ENCODE measurements around the gene EEPD1.

DNA sequence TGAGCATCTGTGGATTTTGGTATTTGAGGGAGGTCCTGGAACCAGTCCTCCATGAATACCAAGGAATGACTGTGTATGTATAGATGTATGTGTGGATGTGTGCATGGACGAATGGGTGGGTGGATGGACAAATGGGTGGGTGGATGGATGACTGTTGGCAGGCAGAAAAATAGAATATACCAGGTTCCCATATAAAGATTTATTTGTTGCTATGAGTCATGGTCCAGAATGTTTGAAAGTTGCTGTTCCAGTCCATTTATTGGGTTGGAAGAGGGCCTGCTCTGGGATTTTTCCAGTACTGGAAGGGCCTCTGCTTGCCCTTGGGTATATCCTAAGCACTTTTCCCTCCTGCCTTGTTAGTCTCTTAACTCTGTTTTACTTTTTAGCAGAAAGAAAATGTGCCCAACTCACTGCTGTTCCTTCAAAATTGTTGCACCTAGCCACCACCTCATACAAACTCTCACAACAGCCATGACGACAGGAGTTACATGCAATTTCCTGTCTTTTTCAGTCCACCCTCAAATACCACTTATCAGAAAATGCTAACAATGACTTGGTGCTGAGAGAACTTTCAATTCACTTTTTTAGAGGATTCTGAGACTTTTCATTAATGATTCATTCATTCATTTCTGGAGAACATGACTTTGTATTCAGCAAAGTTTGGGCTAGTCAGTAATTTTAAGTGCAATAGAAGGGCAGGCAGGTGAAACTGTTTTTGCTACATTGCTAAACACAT is 108.1 kb downstream of the EEPD1 start:
- TF ChIP-seq, protein P1, sequence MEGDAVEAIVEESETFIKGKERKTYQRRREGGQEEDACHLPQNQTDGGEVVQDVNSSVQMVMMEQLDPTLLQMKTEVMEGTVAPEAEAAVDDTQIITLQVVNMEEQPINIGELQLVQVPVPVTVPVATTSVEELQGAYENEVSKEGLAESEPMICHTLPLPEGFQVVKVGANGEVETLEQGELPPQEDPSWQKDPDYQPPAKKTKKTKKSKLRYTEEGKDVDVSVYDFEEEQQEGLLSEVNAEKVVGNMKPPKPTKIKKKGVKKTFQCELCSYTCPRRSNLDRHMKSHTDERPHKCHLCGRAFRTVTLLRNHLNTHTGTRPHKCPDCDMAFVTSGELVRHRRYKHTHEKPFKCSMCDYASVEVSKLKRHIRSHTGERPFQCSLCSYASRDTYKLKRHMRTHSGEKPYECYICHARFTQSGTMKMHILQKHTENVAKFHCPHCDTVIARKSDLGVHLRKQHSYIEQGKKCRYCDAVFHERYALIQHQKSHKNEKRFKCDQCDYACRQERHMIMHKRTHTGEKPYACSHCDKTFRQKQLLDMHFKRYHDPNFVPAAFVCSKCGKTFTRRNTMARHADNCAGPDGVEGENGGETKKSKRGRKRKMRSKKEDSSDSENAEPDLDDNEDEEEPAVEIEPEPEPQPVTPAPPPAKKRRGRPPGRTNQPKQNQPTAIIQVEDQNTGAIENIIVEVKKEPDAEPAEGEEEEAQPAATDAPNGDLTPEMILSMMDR (IDR thresholded peaks at IDR 0.05) = no peak
- no peak for TF ChIP-seq POLR2A (IDR thresholded peaks at IDR 0.05)
